IMR-90 (cell line): ENCODE measurements around the gene KLHL13. TPM values are rescaled to one million over a fixed set of nuclear protein-coding genes. Genes with fewer than 3 reads are reported as not detected.

Experiments
- ATAC-seq: fragments of 200-7000 bp; cut with Tn5 transposase; 2 replicates; pipeline ENCODE4 v1.9.1; 2020; ENCODE audit warnings: low read depth, mild to moderate bottlenecking, moderate library complexity
- BruUV-seq: library from RNA; stranded (reverse); fragments of 400-500 nt; replicated peaks from 2 replicates; lab custom pipeline; 2021; lab: Mats Ljungman, UMichigan
- CTCF ChIA-PET: fragments of 300-600 bp; formaldehyde crosslinking; extraction: SDS; loops from one replicate; lab custom pipeline; 2021; ENCODE audit warnings: antibody characterized with exemption; lab: Yijun Ruan, JAX
- POLR2A ChIA-PET: fragments of 300-600 bp; sonication (Branson Sonifier 250); formaldehyde crosslinking; loops from one replicate; lab custom pipeline; 2022; ENCODE audit warnings: antibody characterized with exemption; ENCODE audit not compliant: unreplicated experiment; lab: Charles Lee
- DNase-seq: peaks from one replicate; pipeline ENCODE4 v3.0.0; 2013
- H2AFZ ChIP-seq: replicated peaks from 2 replicates; pipeline ENCODE3; 2013; ENCODE audit warnings: low read length, mild to moderate bottlenecking; ENCODE audit not compliant: poor library complexity
- H2AK5ac ChIP-seq: 2 replicates; pipeline ENCODE4 v1.6.1; 2013; ENCODE audit warnings: low read depth, low read length, inconsistent platforms
- H2AK9ac ChIP-seq: replicated peaks from 2 replicates; pipeline ENCODE3; 2013; ENCODE audit warnings: mild to moderate bottlenecking, low read depth, low read length, moderate library complexity; ENCODE audit not compliant: poor library complexity
- H2BK120ac ChIP-seq: 2 replicates; pipeline ENCODE4 v1.6.1; 2013; ENCODE audit warnings: low read depth, low read length, inconsistent platforms
- H2BK15ac ChIP-seq: 3 replicates; pipeline ENCODE4 v1.6.1; 2013; ENCODE audit warnings: low read depth, low read length, inconsistent platforms
- H2BK20ac ChIP-seq: 2 replicates; pipeline ENCODE4 v1.6.1; 2013; ENCODE audit warnings: low read depth, mild to moderate bottlenecking, inconsistent platforms, low read length, moderate library complexity
- H2BK5ac ChIP-seq: 2 replicates; pipeline ENCODE4 v1.6.1; 2013; ENCODE audit warnings: mild to moderate bottlenecking, low read depth, low read length, inconsistent platforms; ENCODE audit not compliant: poor library complexity, severe bottlenecking
- H3K14ac ChIP-seq: replicated peaks from 2 replicates; pipeline ENCODE4 v1.6.1; 2013; ENCODE audit warnings: low read depth, low read length, inconsistent platforms
- H3K18ac ChIP-seq: 2 replicates; pipeline ENCODE4 v1.6.1; 2013; ENCODE audit warnings: low read depth, low read length, control low read depth
- H3K23ac ChIP-seq: 2 replicates; pipeline ENCODE4 v1.6.1; 2013; ENCODE audit warnings: low read depth, low read length, inconsistent platforms
- H3K27ac ChIP-seq: 2 replicates; pipeline ENCODE4 v1.5.1; 2013; ENCODE audit warnings: mild to moderate bottlenecking, control low read depth, low read length; ENCODE audit not compliant: insufficient read depth
- H3K27me3 ChIP-seq: 2 replicates; pipeline ENCODE4 v1.6.1; 2013; ENCODE audit warnings: low read length; ENCODE audit not compliant: control insufficient read depth, insufficient read depth
- H3K36me3 ChIP-seq: 2 replicates; pipeline ENCODE4 v1.6.1; 2013; ENCODE audit warnings: low read length, mixed read lengths; ENCODE audit not compliant: control insufficient read depth, insufficient read depth
- H3K4ac ChIP-seq: 2 replicates; pipeline ENCODE4 v1.6.1; 2013; ENCODE audit warnings: low read depth, low read length, inconsistent platforms
- H3K4me1 ChIP-seq: 2 replicates; pipeline ENCODE4 v1.6.1; 2013; ENCODE audit warnings: low read length, mixed read lengths; ENCODE audit not compliant: control insufficient read depth, insufficient read depth
- H3K4me2 ChIP-seq: 2 replicates; pipeline ENCODE4 v1.6.1; 2013; ENCODE audit warnings: low read depth, mild to moderate bottlenecking, control low read depth, low read length, moderate library complexity
- H3K4me3 ChIP-seq: 2 replicates; pipeline ENCODE4 v1.5.1; 2013; ENCODE audit warnings: low read depth, mild to moderate bottlenecking, control low read depth, low read length, moderate library complexity; ENCODE audit not compliant: insufficient read depth
- H3K56ac ChIP-seq: 2 replicates; pipeline ENCODE4 v1.6.1; 2013; ENCODE audit warnings: low read length, inconsistent platforms; ENCODE audit not compliant: insufficient read depth; ENCODE audit errors: extremely low read depth
- H3K79me1 ChIP-seq, 2 experiments: 2 replicates each; pipeline ENCODE4 v1.6.1; 2013; ENCODE audit warnings: low read length in 2 of 2, inconsistent platforms in 1 of 2, low read depth in 1 of 2
- H3K9ac ChIP-seq: 2 replicates; pipeline ENCODE4 v1.6.1; 2013; ENCODE audit warnings: low read depth, low read length, control low read depth
- H3K9me1 ChIP-seq: 2 replicates; pipeline ENCODE4 v1.6.1; 2013; ENCODE audit warnings: low read length, inconsistent platforms; ENCODE audit not compliant: insufficient read depth
- H3K9me3 ChIP-seq: 2 replicates; pipeline ENCODE4 v1.6.1; 2013; ENCODE audit warnings: low read length; ENCODE audit not compliant: control insufficient read depth, insufficient read depth
- H4K20me1 ChIP-seq: 2 replicates; pipeline ENCODE4 v1.6.1; 2013; ENCODE audit warnings: low read length, inconsistent platforms; ENCODE audit not compliant: insufficient read depth
- H4K5ac ChIP-seq: 2 replicates; pipeline ENCODE4 v1.6.1; 2013; ENCODE audit warnings: mild to moderate bottlenecking, low read depth, low read length, control low read depth
- H4K8ac ChIP-seq, 2 experiments: 2 replicates each; pipeline ENCODE4 v1.6.1; 2013; ENCODE audit warnings: low read depth in 2 of 2, low read length in 2 of 2, control low read depth in 1 of 2, inconsistent platforms in 1 of 2
- H4K91ac ChIP-seq: 2 replicates; pipeline ENCODE4 v1.6.1; 2013; ENCODE audit warnings: low read depth, low read length, inconsistent platforms; ENCODE audit not compliant: insufficient read depth
- CTCF ChIP-seq: conservative IDR thresholded peaks from 2 replicates; pipeline ENCODE4 v1.5.1; 2012; ENCODE audit warnings: mild to moderate bottlenecking, low read depth, low read length, improper control_type of control experiment
- FOS ChIP-seq: fragments of 150-350 bp; IDR thresholded peaks from 2 replicates; pipeline ENCODE4 v1.6.1; 2016; ENCODE audit warnings: low read depth, low read length
- MAFK ChIP-seq: IDR thresholded peaks from 2 replicates; pipeline ENCODE4 v1.6.1; 2012; ENCODE audit warnings: low read depth, low read length, improper control_type of control experiment
- MAZ ChIP-seq: IDR thresholded peaks from 2 replicates; pipeline ENCODE4 v1.6.1; 2012; ENCODE audit warnings: low read depth, mild to moderate bottlenecking, low read length, improper control_type of control experiment, moderate library complexity, borderline replicate concordance
- MXI1 ChIP-seq: IDR thresholded peaks from 2 replicates; pipeline ENCODE4 v1.6.1; 2012; ENCODE audit warnings: low read depth, mild to moderate bottlenecking, low read length, moderate library complexity, borderline replicate concordance
- POLR2A ChIP-seq: IDR thresholded peaks from 2 replicates; pipeline ENCODE4 v1.6.1; 2012; ENCODE audit warnings: mild to moderate bottlenecking, low read depth, low read length
- RAD21 ChIP-seq: IDR thresholded peaks from 2 replicates; pipeline ENCODE4 v1.6.1; 2012; ENCODE audit warnings: low read length, improper control_type of control experiment
- USF2 ChIP-seq: fragments of 150-350 bp; IDR thresholded peaks from 2 replicates; pipeline ENCODE4 v1.6.1; 2017; ENCODE audit warnings: mild to moderate bottlenecking, antibody characterized with exemption, low read length, low read depth
- WGBS, 2 experiments: methylation state at CpG; one replicate each; pipeline versions ENCODE4 v1.1.5 to v1.1.7; 2013; ENCODE audit warnings: missing lambda C conversion rate in 2 of 2; ENCODE audit not compliant: insufficient read length in 1 of 2; ENCODE audit errors: extremely low coverage in 2 of 2; 5-methylcytosine and 5-hydroxymethylcytosine counted together
- dilution Hi-C: fragments of 300-500 bp; cut with HindIII; formaldehyde crosslinking; loops from one replicate; pipeline ENCODE4 v1.14.3; 2018; ENCODE audit warnings: low sequenced_read_pairs; ENCODE audit not compliant: unreplicated experiment
- in situ Hi-C: fragments of 300-500 bp; cut with MboI; formaldehyde crosslinking; loops from 3 replicates; pipeline ENCODE4 v1.14.3; 2019; ENCODE audit warnings: low sequenced_read_pairs, inconsistent platforms, mixed read lengths
- intact Hi-C: fragments of 100-400 bp; cut with micrococcal nuclease; formaldehyde crosslinking; loops from 2 replicates; pipeline ENCODE4 v1.10.0; 2022
- polyA plus RNA-seq, 3 experiments: library from polyadenylated mRNA; depleted of rRNA; stranded (reverse); fragments of >200 nt; gene quantifications; 2 replicates each; pipeline ENCODE4 v1.2.3, GENCODE V29; 2012; ENCODE audit warnings: low replicate concordance in 1 of 3
- total RNA-seq: library from RNA; depleted of rRNA; stranded (reverse); fragments of >200 nt; gene quantifications from 2 replicates; pipeline ENCODE4 v1.2.3, GENCODE V29; 2012

KLHL13 gene
- total and polyA plus RNA-seq, 2 of the 4 experiments (the other 2 are of a cell fraction), result 4.0 to 12.5 TPM

- no peak overlapping the region for H3K23ac ChIP-seq
These were observed 157.6 kb downstream of the KLHL13 start for GRCh38 chrX:117959045-117959444.

More at GRCh38 chrX:117959045-117959444, 157.6 kb downstream of the KLHL13 start:
- POLR2A ChIA-PET, result no interaction called here
- no peak overlapping the region for H3K56ac ChIP-seq
- no peak overlapping the region for H2AK5ac ChIP-seq
- no CpG with 5 or more reads among the region's 4 CpGs for WGBS, 2 experiments
- no peak for ATAC-seq
- H3K79me1 ChIP-seq, result no peaks in the 10 kb centered on the region
- intact Hi-C loops (no loop called here), in situ Hi-C loops (no loop called here), dilution Hi-C loops (no loop called here)
- H4K20me1 ChIP-seq, result no peaks in the 10 kb centered on the region
- H3K4ac ChIP-seq, result no peak overlapping the region
- H2BK20ac ChIP-seq, result no peak overlapping the region
- H2BK5ac ChIP-seq, result no peak overlapping the region
- H2AFZ ChIP-seq, result no peak overlapping the region
- no peaks in the 10 kb centered on the region for H3K9me3 ChIP-seq
- H3K9me1 ChIP-seq, result no peaks in the 10 kb centered on the region
- H3K36me3 ChIP-seq, result no peaks in the 10 kb centered on the region
- CTCF ChIA-PET, result interaction anchor here (0.9 kb wide), 1 partner anchor 28 kb away, joined by 3 read pairs; no protein-coding TSS in a partner anchor
- H4K5ac ChIP-seq, result no peak overlapping the region
- H2BK120ac ChIP-seq, result no peak overlapping the region
- no peaks in the 10 kb centered on the region for H3K4me1 ChIP-seq
- H3K9ac ChIP-seq, result no peak overlapping the region
- no peak overlapping the region for H3K4me3 ChIP-seq
- no peak overlapping the region for H2BK15ac ChIP-seq
- H3K27me3 ChIP-seq, result no peaks in the 10 kb centered on the region
- H3K18ac ChIP-seq, result no peak overlapping the region
- TF ChIP-seq MAZ (no peak), RAD21 (no peak), MXI1 (no peak), FOS (no peak), CTCF (no peak), MAFK (no peak), POLR2A (no peak), USF2 (no peak)
- H2AK9ac ChIP-seq, result no peak overlapping the region
- no peak overlapping the region for H4K8ac ChIP-seq
- H3K14ac ChIP-seq, result no peak overlapping the region
- H3K4me2 ChIP-seq, result no peak overlapping the region
- no peak for DNase-seq
- no peak overlapping the region for H4K91ac ChIP-seq
- no TSS peak for BruUV-seq
- no peak overlapping the region for H3K27ac ChIP-seq
